ENCODE measurements around the gene NPPA.
"Not testable (repeated sequence)": the region's sequence is repeated elsewhere in the genome, so short reads cannot be mapped to it uniquely, and the experiment has no call there.

NPPA gene

GRCh38 chr1:11847667-11848372 lies at the start of gene NPPA:
NPPA (minus strand) TSS chr1:11847783; CDS start chr1:11847684, 99 bp downstream.
- DNase-seq (ENCODE audit: low spot score), result no peak

- DNase-seq (ENCODE audit: low spot score), result not testable (repeated sequence)
Observed at GRCh38 chr1:11894501-11894900, 46.9 kb upstream of the NPPA start.

GRCh38 chr1:11893907-11894251 lies 46.3 kb upstream of the NPPA start:
- DNase-seq (ENCODE audit: low spot score), result peak; percentile 84

GRCh38 chr1:11891433-11892186 lies 44.0 kb upstream of the NPPA start:
- DNase-seq (ENCODE audit: low spot score), result no peak

GRCh38 chr1:11888877-11889208 lies 41.3 kb upstream of the NPPA start:
- DNase-seq (ENCODE audit: low spot score), result no peak

- no peak for DNase-seq (ENCODE audit: low spot score)
Observed at GRCh38 chr1:11888206-11888876, 40.8 kb upstream of the NPPA start.

- DNase-seq (ENCODE audit: low spot score), result no peak
Observed at GRCh38 chr1:11887666-11888007, 40.1 kb upstream of the NPPA start.

- no peak for DNase-seq (ENCODE audit: low spot score)
Observed at GRCh38 chr1:11886986-11887665, 39.5 kb upstream of the NPPA start.

GRCh38 chr1:11885916-11886315 lies 38.3 kb upstream of the NPPA start:
- no peak for DNase-seq (ENCODE audit: low spot score)

- peak; percentile 95 for DNase-seq (ENCODE audit: low spot score)
Observed at GRCh38 chr1:11882814-11883538, 35.4 kb upstream of the NPPA start.

GRCh38 chr1:11881749-11882441 lies 34.3 kb upstream of the NPPA start:
- DNase-seq (ENCODE audit: low spot score), result peak; percentile 55

GRCh38 chr1:11880911-11881748 lies 33.5 kb upstream of the NPPA start:
- no peak for DNase-seq (ENCODE audit: low spot score)

- DNase-seq (ENCODE audit: low spot score), result no peak
Observed at GRCh38 chr1:11880181-11880575, 32.6 kb upstream of the NPPA start.

- DNase-seq (ENCODE audit: low spot score), result no peak
Observed at GRCh38 chr1:11879311-11880180, 32.0 kb upstream of the NPPA start.

- DNase-seq (ENCODE audit: low spot score), result no peak
Observed at GRCh38 chr1:11878891-11879190, 31.3 kb upstream of the NPPA start.

GRCh38 chr1:11878081-11878890 lies 30.7 kb upstream of the NPPA start:
- DNase-seq (ENCODE audit: low spot score), result no peak

- DNase-seq (ENCODE audit: low spot score), result no peak
Observed at GRCh38 chr1:11877074-11877473, 29.5 kb upstream of the NPPA start.

- no peak for DNase-seq (ENCODE audit: low spot score)
Observed at GRCh38 chr1:11875094-11875493, 27.5 kb upstream of the NPPA start.

- DNase-seq (ENCODE audit: low spot score), result no peak
Observed at GRCh38 chr1:11874624-11875023, 27.0 kb upstream of the NPPA start.

Measured in hematopoietic multipotent progenitor cell treated with erythropoietin and hydrocortisone succinate and interleukin-3 and kit ligand, for 15 days (in vitro differentiated cells).